ENCODE results near the gene SLC22A13. TPM values are rescaled to one million over a fixed set of nuclear protein-coding genes. Genes with fewer than 3 reads are reported as not detected.

SLC22A13 gene
- total and polyA plus RNA-seq, 9 of the 15 experiments (the other 6 are each of a cell fraction or from before 2014, with no cell fraction given): 0.09 to 0.49 (median 0.17) TPM; not detected in 3

DNA sequence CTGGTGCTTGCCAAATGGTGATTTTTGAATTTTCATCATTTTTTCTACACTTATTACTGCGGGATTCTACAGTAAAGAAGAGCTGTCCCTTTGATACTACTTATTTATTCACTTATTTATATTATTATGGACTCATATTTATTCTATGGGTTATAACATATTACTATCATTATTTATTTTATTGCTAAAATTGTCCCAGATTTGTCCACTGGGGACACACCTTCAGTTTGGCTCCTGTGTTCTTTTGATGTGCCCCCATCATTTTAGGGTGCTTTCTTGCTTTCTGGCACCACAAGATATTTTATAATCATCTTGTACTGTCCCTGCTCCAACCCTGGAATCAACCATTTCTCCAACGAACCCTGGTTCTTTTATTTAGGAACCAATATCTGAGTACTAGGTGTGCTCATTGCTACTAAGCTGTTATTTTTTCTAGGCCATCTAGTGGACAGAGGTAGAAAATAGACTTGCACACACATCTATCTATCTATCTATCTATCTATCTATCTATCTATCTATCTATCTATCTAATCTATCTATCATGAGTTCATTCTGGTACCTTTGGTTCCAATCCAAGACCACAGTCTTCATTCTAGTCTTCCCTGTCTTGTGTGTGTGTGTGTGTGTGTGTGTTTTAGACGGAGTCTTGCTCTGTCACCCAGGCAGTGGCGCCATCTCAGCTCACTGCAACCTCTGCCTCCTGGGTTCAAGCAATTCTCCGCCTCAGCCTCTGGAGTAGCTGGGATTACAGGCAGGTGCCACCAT, 32.5 kb downstream of the SLC22A13 start:
- WGBS (ENCODE audit: insufficient coverage, low coverage, missing lambda C conversion rate): 19% methylated on average over 5 of the region's 5 CpGs
- no peak overlapping the region for H3K27ac ChIP-seq (ENCODE audit: extremely low read depth, low read depth, low read length)
- in situ Hi-C loops (cut with MboI): no loop called here
- no peak overlapping the region for H3K4me2 ChIP-seq (ENCODE audit: insufficient read depth, low read length)
- CTCF ChIA-PET (ENCODE audit: low intra/inter-chr PET ratio): no interaction called here
- no peaks in the 10 kb centered on the region for H3K9me1 ChIP-seq (ENCODE audit: control insufficient read depth, insufficient read depth, low read length)
- DNase-seq (ENCODE audit: extremely low read depth in 1 of 4, low spot score in 3 of 4): no peak
- intact Hi-C loops (cut with micrococcal nuclease): no loop called here
- BruUV-seq (replicated peaks): no TSS peak
- no peak for FAIRE-seq
- ATAC-seq: no peak
- H3K36me3 ChIP-seq (ENCODE audit: control insufficient read depth, insufficient read depth, low read length): no peaks in the 10 kb centered on the region
- H3K4me3 ChIP-seq: no peak overlapping the region
- no peaks in the 10 kb centered on the region for H3K79me2 ChIP-seq (ENCODE audit: control insufficient read depth, insufficient read depth, low read length)
- peaks cover 2 to 11% of the 10 kb centered on the region in 2 experiments; a peak in 3 of 5 replicates for H3K27me3 ChIP-seq (ENCODE audit: control insufficient read depth in 2 of 2, insufficient read depth in 2 of 2, low read length in 2 of 2)
- POLR2A ChIA-PET: interaction anchor here (0.5 to 0.8 kb wide), 4 partner anchors 29 to 134 kb away, joined by 3 to 4 read pairs (median 3); no protein-coding TSS in a partner anchor
- no peaks in the 10 kb centered on the region; the same call in 1 of the 2 replicates for H3K9me3 ChIP-seq (replicated peaks; ENCODE audit: control insufficient read depth, insufficient read depth, low read depth, low read length)
- H4K20me1 ChIP-seq (replicated peaks; ENCODE audit: control insufficient read depth, insufficient read depth, low read length): no peaks in the 10 kb centered on the region
- H3K4me1 ChIP-seq (replicated peaks in 1 of 2; ENCODE audit: control insufficient read depth in 2 of 2, insufficient read depth in 2 of 2, low read length in 2 of 2): peaks cover 0 to 4% of the 10 kb centered on the region in 2 experiments; a peak in 1 of 5 replicates
- no peak overlapping the region for H3K9ac ChIP-seq (ENCODE audit: insufficient read depth in 1 of 2, low read depth in 2 of 2, low read length in 2 of 2)
- no peak overlapping the region for H2AFZ ChIP-seq (ENCODE audit: low read depth, low read length)
- TF ChIP-seq HNRNPK (IDR thresholded peaks at IDR 0.05; ENCODE audit: low read depth, low read length, poor library complexity, severe bottlenecking): no peak
- TF ChIP-seq CREM (IDR thresholded peaks at IDR 0.05; ENCODE audit: low read depth): no peak
- TF ChIP-seq, protein P1, sequence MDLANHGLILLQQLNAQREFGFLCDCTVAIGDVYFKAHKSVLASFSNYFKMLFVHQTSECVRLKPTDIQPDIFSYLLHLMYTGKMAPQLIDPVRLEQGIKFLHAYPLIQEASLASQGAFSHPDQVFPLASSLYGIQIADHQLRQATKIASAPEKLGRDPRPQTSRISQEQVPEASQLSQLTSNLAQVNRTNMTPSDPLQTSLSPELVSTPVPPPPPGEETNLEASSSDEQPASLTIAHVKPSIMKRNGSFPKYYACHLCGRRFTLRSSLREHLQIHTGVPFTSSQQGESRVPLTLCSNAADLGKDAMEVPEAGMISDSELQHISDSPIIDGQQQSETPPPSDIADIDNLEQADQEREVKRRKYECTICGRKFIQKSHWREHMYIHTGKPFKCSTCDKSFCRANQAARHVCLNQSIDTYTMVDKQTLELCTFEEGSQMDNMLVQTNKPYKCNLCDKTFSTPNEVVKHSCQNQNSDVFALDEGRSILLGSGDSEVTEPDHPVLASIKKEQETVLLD (IDR thresholded peaks at IDR 0.05): peak; percentile 76
- TF ChIP-seq ZNF77 (CRISPR knock-in tag; IDR thresholded peaks at IDR 0.05): no peak
- TF ChIP-seq NCOA2 (IDR thresholded peaks at IDR 0.05; ENCODE audit: partially characterized antibody in 2 of 2): no peak
- TF ChIP-seq GATA2 (CRISPR knock-in tag; IDR thresholded peaks at IDR 0.05): peak; percentile 71
- TF ChIP-seq MTA1 (IDR thresholded peaks at IDR 0.05; ENCODE audit: borderline replicate concordance): peak; percentile 74
- TF ChIP-seq MCM7 (IDR thresholded peaks at IDR 0.05): peak in 1 of 2 experiments; percentile 95; a peak in 2 of 4 replicates
- TF ChIP-seq, protein P2, sequence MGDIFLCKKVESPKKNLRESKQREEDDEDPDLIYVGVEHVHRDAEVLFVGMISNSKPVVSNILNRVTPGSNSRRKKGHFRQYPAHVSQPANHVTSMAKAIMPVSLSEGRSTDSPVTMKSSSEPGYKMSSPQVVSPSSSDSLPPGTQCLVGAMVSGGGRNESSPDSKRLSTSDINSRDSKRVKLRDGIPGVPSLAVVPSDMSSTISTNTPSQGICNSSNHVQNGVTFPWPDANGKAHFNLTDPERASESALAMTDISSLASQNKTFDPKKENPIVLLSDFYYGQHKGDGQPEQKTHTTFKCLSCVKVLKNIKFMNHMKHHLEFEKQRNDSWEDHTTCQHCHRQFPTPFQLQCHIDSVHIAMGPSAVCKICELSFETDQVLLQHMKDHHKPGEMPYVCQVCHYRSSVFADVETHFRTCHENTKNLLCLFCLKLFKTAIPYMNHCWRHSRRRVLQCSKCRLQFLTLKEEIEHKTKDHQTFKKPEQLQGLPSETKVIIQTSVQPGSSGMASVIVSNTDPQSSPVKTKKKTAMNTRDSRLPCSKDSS (IDR thresholded peaks at IDR 0.05; ENCODE audit: low read depth, partially characterized antibody): no peak
- TF ChIP-seq, protein P3, sequence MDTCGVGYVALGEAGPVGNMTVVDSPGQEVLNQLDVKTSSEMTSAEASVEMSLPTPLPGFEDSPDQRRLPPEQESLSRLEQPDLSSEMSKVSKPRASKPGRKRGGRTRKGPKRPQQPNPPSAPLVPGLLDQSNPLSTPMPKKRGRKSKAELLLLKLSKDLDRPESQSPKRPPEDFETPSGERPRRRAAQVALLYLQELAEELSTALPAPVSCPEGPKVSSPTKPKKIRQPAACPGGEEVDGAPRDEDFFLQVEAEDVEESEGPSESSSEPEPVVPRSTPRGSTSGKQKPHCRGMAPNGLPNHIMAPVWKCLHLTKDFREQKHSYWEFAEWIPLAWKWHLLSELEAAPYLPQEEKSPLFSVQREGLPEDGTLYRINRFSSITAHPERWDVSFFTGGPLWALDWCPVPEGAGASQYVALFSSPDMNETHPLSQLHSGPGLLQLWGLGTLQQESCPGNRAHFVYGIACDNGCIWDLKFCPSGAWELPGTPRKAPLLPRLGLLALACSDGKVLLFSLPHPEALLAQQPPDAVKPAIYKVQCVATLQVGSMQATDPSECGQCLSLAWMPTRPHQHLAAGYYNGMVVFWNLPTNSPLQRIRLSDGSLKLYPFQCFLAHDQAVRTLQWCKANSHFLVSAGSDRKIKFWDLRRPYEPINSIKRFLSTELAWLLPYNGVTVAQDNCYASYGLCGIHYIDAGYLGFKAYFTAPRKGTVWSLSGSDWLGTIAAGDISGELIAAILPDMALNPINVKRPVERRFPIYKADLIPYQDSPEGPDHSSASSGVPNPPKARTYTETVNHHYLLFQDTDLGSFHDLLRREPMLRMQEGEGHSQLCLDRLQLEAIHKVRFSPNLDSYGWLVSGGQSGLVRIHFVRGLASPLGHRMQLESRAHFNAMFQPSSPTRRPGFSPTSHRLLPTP (IDR thresholded peaks at IDR 0.05; ENCODE audit: borderline replicate concordance, extremely low read depth, insufficient read length): no peak
- TF ChIP-seq RAD21 (CRISPR knock-in tag; conservative IDR thresholded peaks at IDR 0.05 in 1 of 2, IDR thresholded peaks at IDR 0.05 in 1 of 2): 0 out of 4 replicates have a peak, but pooled peaks of 1 of the 2 experiments have one; percentile 11
- no peak for TF ChIP-seq HNRNPUL1 (IDR thresholded peaks at IDR 0.05; ENCODE audit: low read length)
- no peak for TF ChIP-seq NUFIP1 (IDR thresholded peaks at IDR 0.05; ENCODE audit: partially characterized antibody)

All from K562 (cell line).